IMR-90 (cell line): ENCODE data around the gene IGBP1. TPM values are rescaled to one million over a fixed set of nuclear protein-coding genes. Genes with fewer than 3 reads are reported as not detected.

Source experiments
- ATAC-seq: fragments of 200-7000 bp; cut with Tn5 transposase; 2 replicates; pipeline ENCODE4 v1.9.1; 2020; ENCODE audit warnings: low read depth, mild to moderate bottlenecking, moderate library complexity
- BruUV-seq: library from RNA; stranded (reverse); fragments of 400-500 nt; replicated peaks from 2 replicates; lab custom pipeline; 2021; lab: Mats Ljungman, UMichigan
- CTCF ChIA-PET: fragments of 300-600 bp; formaldehyde crosslinking; extraction: SDS; loops from one replicate; lab custom pipeline; 2021; ENCODE audit warnings: antibody characterized with exemption; lab: Yijun Ruan, JAX
- POLR2A ChIA-PET: fragments of 300-600 bp; sonication (Branson Sonifier 250); formaldehyde crosslinking; loops from one replicate; lab custom pipeline; 2022; ENCODE audit warnings: antibody characterized with exemption; ENCODE audit not compliant: unreplicated experiment; lab: Charles Lee
- DNase-seq: peaks from one replicate; pipeline ENCODE4 v3.0.0; 2013
- H2AFZ ChIP-seq: replicated peaks from 2 replicates; pipeline ENCODE3; 2013; ENCODE audit warnings: low read length, mild to moderate bottlenecking; ENCODE audit not compliant: poor library complexity
- H2AK5ac ChIP-seq: 2 replicates; pipeline ENCODE4 v1.6.1; 2013; ENCODE audit warnings: low read depth, low read length, inconsistent platforms
- H2AK9ac ChIP-seq: replicated peaks from 2 replicates; pipeline ENCODE3; 2013; ENCODE audit warnings: mild to moderate bottlenecking, low read depth, low read length, moderate library complexity; ENCODE audit not compliant: poor library complexity
- H2BK120ac ChIP-seq: 2 replicates; pipeline ENCODE4 v1.6.1; 2013; ENCODE audit warnings: low read depth, low read length, inconsistent platforms
- H2BK15ac ChIP-seq: 3 replicates; pipeline ENCODE4 v1.6.1; 2013; ENCODE audit warnings: low read depth, low read length, inconsistent platforms
- H2BK20ac ChIP-seq: 2 replicates; pipeline ENCODE4 v1.6.1; 2013; ENCODE audit warnings: low read depth, mild to moderate bottlenecking, inconsistent platforms, low read length, moderate library complexity
- H2BK5ac ChIP-seq: 2 replicates; pipeline ENCODE4 v1.6.1; 2013; ENCODE audit warnings: mild to moderate bottlenecking, low read depth, low read length, inconsistent platforms; ENCODE audit not compliant: poor library complexity, severe bottlenecking
- H3K14ac ChIP-seq: replicated peaks from 2 replicates; pipeline ENCODE4 v1.6.1; 2013; ENCODE audit warnings: low read depth, low read length, inconsistent platforms
- H3K18ac ChIP-seq: 2 replicates; pipeline ENCODE4 v1.6.1; 2013; ENCODE audit warnings: low read depth, low read length, control low read depth
- H3K23ac ChIP-seq: 2 replicates; pipeline ENCODE4 v1.6.1; 2013; ENCODE audit warnings: low read depth, low read length, inconsistent platforms
- H3K27ac ChIP-seq: 2 replicates; pipeline ENCODE4 v1.5.1; 2013; ENCODE audit warnings: mild to moderate bottlenecking, control low read depth, low read length; ENCODE audit not compliant: insufficient read depth
- H3K27me3 ChIP-seq: 2 replicates; pipeline ENCODE4 v1.6.1; 2013; ENCODE audit warnings: low read length; ENCODE audit not compliant: control insufficient read depth, insufficient read depth
- H3K36me3 ChIP-seq: 2 replicates; pipeline ENCODE4 v1.6.1; 2013; ENCODE audit warnings: low read length, mixed read lengths; ENCODE audit not compliant: control insufficient read depth, insufficient read depth
- H3K4ac ChIP-seq: 2 replicates; pipeline ENCODE4 v1.6.1; 2013; ENCODE audit warnings: low read depth, low read length, inconsistent platforms
- H3K4me1 ChIP-seq: 2 replicates; pipeline ENCODE4 v1.6.1; 2013; ENCODE audit warnings: low read length, mixed read lengths; ENCODE audit not compliant: control insufficient read depth, insufficient read depth
- H3K4me2 ChIP-seq: 2 replicates; pipeline ENCODE4 v1.6.1; 2013; ENCODE audit warnings: low read depth, mild to moderate bottlenecking, control low read depth, low read length, moderate library complexity
- H3K4me3 ChIP-seq: 2 replicates; pipeline ENCODE4 v1.5.1; 2013; ENCODE audit warnings: low read depth, mild to moderate bottlenecking, control low read depth, low read length, moderate library complexity; ENCODE audit not compliant: insufficient read depth
- H3K56ac ChIP-seq: 2 replicates; pipeline ENCODE4 v1.6.1; 2013; ENCODE audit warnings: low read length, inconsistent platforms; ENCODE audit not compliant: insufficient read depth; ENCODE audit errors: extremely low read depth
- H3K79me1 ChIP-seq, 2 experiments: 2 replicates each; pipeline ENCODE4 v1.6.1; 2013; ENCODE audit warnings: low read length in 2 of 2, inconsistent platforms in 1 of 2, low read depth in 1 of 2
- H3K9ac ChIP-seq: 2 replicates; pipeline ENCODE4 v1.6.1; 2013; ENCODE audit warnings: low read depth, low read length, control low read depth
- H3K9me1 ChIP-seq: 2 replicates; pipeline ENCODE4 v1.6.1; 2013; ENCODE audit warnings: low read length, inconsistent platforms; ENCODE audit not compliant: insufficient read depth
- H3K9me3 ChIP-seq: 2 replicates; pipeline ENCODE4 v1.6.1; 2013; ENCODE audit warnings: low read length; ENCODE audit not compliant: control insufficient read depth, insufficient read depth
- H4K20me1 ChIP-seq: 2 replicates; pipeline ENCODE4 v1.6.1; 2013; ENCODE audit warnings: low read length, inconsistent platforms; ENCODE audit not compliant: insufficient read depth
- H4K5ac ChIP-seq: 2 replicates; pipeline ENCODE4 v1.6.1; 2013; ENCODE audit warnings: mild to moderate bottlenecking, low read depth, low read length, control low read depth
- H4K8ac ChIP-seq, 2 experiments: 2 replicates each; pipeline ENCODE4 v1.6.1; 2013; ENCODE audit warnings: low read depth in 2 of 2, low read length in 2 of 2, control low read depth in 1 of 2, inconsistent platforms in 1 of 2
- H4K91ac ChIP-seq: 2 replicates; pipeline ENCODE4 v1.6.1; 2013; ENCODE audit warnings: low read depth, low read length, inconsistent platforms; ENCODE audit not compliant: insufficient read depth
- BHLHE40 ChIP-seq: fragments of 150-350 bp; IDR thresholded peaks from 2 replicates; pipeline ENCODE4 v1.6.1; 2016; ENCODE audit warnings: mild to moderate bottlenecking, low read depth, low read length
- CEBPB ChIP-seq: IDR thresholded peaks from 2 replicates; pipeline ENCODE4 v1.6.1; 2012; ENCODE audit warnings: low read depth, low read length, improper control_type of control experiment
- CHD1 ChIP-seq: IDR thresholded peaks from 2 replicates; pipeline ENCODE4 v1.6.1; 2012; ENCODE audit warnings: low read depth, low read length, improper control_type of control experiment
- CTCF ChIP-seq: conservative IDR thresholded peaks from 2 replicates; pipeline ENCODE4 v1.5.1; 2012; ENCODE audit warnings: mild to moderate bottlenecking, low read depth, low read length, improper control_type of control experiment
- ELK1 ChIP-seq: fragments of 150-350 bp; IDR thresholded peaks from 2 replicates; pipeline ENCODE4 v1.6.1; 2016; ENCODE audit warnings: low read depth, mild to moderate bottlenecking, low read length, moderate library complexity, borderline replicate concordance
- FOS ChIP-seq: fragments of 150-350 bp; IDR thresholded peaks from 2 replicates; pipeline ENCODE4 v1.6.1; 2016; ENCODE audit warnings: low read depth, low read length
- MAFK ChIP-seq: IDR thresholded peaks from 2 replicates; pipeline ENCODE4 v1.6.1; 2012; ENCODE audit warnings: low read depth, low read length, improper control_type of control experiment
- MAZ ChIP-seq: IDR thresholded peaks from 2 replicates; pipeline ENCODE4 v1.6.1; 2012; ENCODE audit warnings: low read depth, mild to moderate bottlenecking, low read length, improper control_type of control experiment, moderate library complexity, borderline replicate concordance
- MXI1 ChIP-seq: IDR thresholded peaks from 2 replicates; pipeline ENCODE4 v1.6.1; 2012; ENCODE audit warnings: low read depth, mild to moderate bottlenecking, low read length, moderate library complexity, borderline replicate concordance
- NFE2L2 ChIP-seq: fragments of 150-350 bp; IDR thresholded peaks from 2 replicates; pipeline ENCODE4 v1.6.1; 2016; ENCODE audit warnings: low read depth, mild to moderate bottlenecking, low read length
- POLR2A ChIP-seq: IDR thresholded peaks from 2 replicates; pipeline ENCODE4 v1.6.1; 2012; ENCODE audit warnings: mild to moderate bottlenecking, low read depth, low read length
- RCOR1 ChIP-seq: IDR thresholded peaks from 2 replicates; pipeline ENCODE4 v1.6.1; 2012; ENCODE audit warnings: mild to moderate bottlenecking, low read length, improper control_type of control experiment; ENCODE audit not compliant: insufficient replicate concordance
- RFX5 ChIP-seq: IDR thresholded peaks from 2 replicates; pipeline ENCODE4 v1.8.0; 2012; ENCODE audit warnings: low read depth, mild to moderate bottlenecking, low read length, moderate library complexity
- SMC3 ChIP-seq: fragments of 150-350 bp; IDR thresholded peaks from 2 replicates; pipeline ENCODE4 v1.6.1; 2016; ENCODE audit warnings: low read depth, mild to moderate bottlenecking, antibody characterized with exemption, low read length, moderate library complexity
- USF2 ChIP-seq: fragments of 150-350 bp; IDR thresholded peaks from 2 replicates; pipeline ENCODE4 v1.6.1; 2017; ENCODE audit warnings: mild to moderate bottlenecking, antibody characterized with exemption, low read length, low read depth
- WGBS, 2 experiments: methylation state at CpG; one replicate each; pipeline versions ENCODE4 v1.1.5 to v1.1.7; 2013; ENCODE audit warnings: missing lambda C conversion rate in 2 of 2; ENCODE audit not compliant: insufficient read length in 1 of 2; ENCODE audit errors: extremely low coverage in 2 of 2; 5-methylcytosine and 5-hydroxymethylcytosine counted together
- dilution Hi-C: fragments of 300-500 bp; cut with HindIII; formaldehyde crosslinking; loops from one replicate; pipeline ENCODE4 v1.14.3; 2018; ENCODE audit warnings: low sequenced_read_pairs; ENCODE audit not compliant: unreplicated experiment
- in situ Hi-C: fragments of 300-500 bp; cut with MboI; formaldehyde crosslinking; loops from 3 replicates; pipeline ENCODE4 v1.14.3; 2019; ENCODE audit warnings: low sequenced_read_pairs, inconsistent platforms, mixed read lengths
- intact Hi-C: fragments of 100-400 bp; cut with micrococcal nuclease; formaldehyde crosslinking; loops from 2 replicates; pipeline ENCODE4 v1.10.0; 2022
- polyA plus RNA-seq, 3 experiments: library from polyadenylated mRNA; depleted of rRNA; stranded (reverse); fragments of >200 nt; gene quantifications; 2 replicates each; pipeline ENCODE4 v1.2.3, GENCODE V29; 2012; ENCODE audit warnings: low replicate concordance in 1 of 3
- total RNA-seq: library from RNA; depleted of rRNA; stranded (reverse); fragments of >200 nt; gene quantifications from 2 replicates; pipeline ENCODE4 v1.2.3, GENCODE V29; 2012

IGBP1 gene
- total and polyA plus RNA-seq, 2 of the 4 experiments (the other 2 are of a cell fraction): 51.8 to 87.1 TPM

- Histone ChIP-seq H2BK120ac (peak within 1 kb of the TSS; percentile 3; the same call in 1 of the 2 replicates), H3K4me3 (no peak within 1 kb of the TSS), H2BK5ac (no peak within 1 kb of the TSS), H3K18ac (no peak within 1 kb of the TSS), H3K9me1 (0 out of 2 replicates have a peak, but pooled peaks cover 7% of the 10 kb centered on the region), H3K4ac (no peak within 1 kb of the TSS; the same call in 1 of the 2 replicates), H3K9me3 (0 out of 2 replicates have a peak, but pooled peaks cover 3% of the 10 kb centered on the region), H2BK20ac (no peak within 1 kb of the TSS), H4K20me1 (no peaks in the 10 kb centered on the region), H3K36me3 (no peaks in the 10 kb centered on the region), H3K4me2 (no peak within 1 kb of the TSS), H2AK5ac (no peak within 1 kb of the TSS), H4K8ac (no peak within 1 kb of the TSS), H3K56ac (no peak within 1 kb of the TSS), H3K27ac (no peak within 1 kb of the TSS), H4K91ac (no peak within 1 kb of the TSS), H3K27me3 (peaks cover 2% of the 10 kb centered on the region; the same call in 1 of the 2 replicates), H3K4me1 (peaks cover 12% of the 10 kb centered on the region), H2BK15ac (no peak within 1 kb of the TSS), H3K9ac (no peak within 1 kb of the TSS), H2AFZ (peak within 1 kb of the TSS; percentile 27), H3K14ac (no peak within 1 kb of the TSS), H3K79me1 (no peaks in the 10 kb centered on the region), H3K23ac (no peak within 1 kb of the TSS; the same call in 1 of the 2 replicates), H2AK9ac (no peak within 1 kb of the TSS), H4K5ac (no peak within 1 kb of the TSS)
- no peak for TF ChIP-seq CTCF
- no peak for TF ChIP-seq BHLHE40
- TF ChIP-seq FOS: no peak
- TF ChIP-seq NFE2L2: no peak
- no peak for TF ChIP-seq MAZ
- TF ChIP-seq CEBPB: no peak
- TF ChIP-seq ELK1: no peak
- no peak for TF ChIP-seq RFX5
- no peak for TF ChIP-seq MXI1
- no peak for TF ChIP-seq CHD1
- TF ChIP-seq USF2: no peak
- TF ChIP-seq MAFK: no peak
- TF ChIP-seq SMC3: no peak
- no peak for TF ChIP-seq RCOR1
- no peak for TF ChIP-seq POLR2A
- DNase-seq (no peak), ATAC-seq (no peak)
- intact Hi-C loops: no loop called here
- no TSS peak for BruUV-seq
- dilution Hi-C loops: no loop called here
- ChIA-PET POLR2A (no interaction called here), CTCF (no interaction called here)
- in situ Hi-C loops: no loop called here
- WGBS, 2 experiments: 62% methylated on average over 2 of the region's 7 CpGs; no CpG with 5 or more reads in 1 of the 2 experiments
Observed at GRCh38 chrX:70176938-70177533, 43.8 kb downstream of the IGBP1 start, which contains the start of gene DGAT2L6. TSS of gene DGAT2L6 (plus strand) at chrX:70177483. CDS start at chrX:70177583, 100 bp downstream.
